GM19035 (cell line): ENCODE results near the gene TPST2.

ENCODE experiments used
- ATAC-seq: cut with Tn5 transposase; IDR thresholded peaks from one replicate; pipeline ENCODE4 v1.9.1; 2021; ENCODE audit not compliant: unreplicated experiment

TPST2 gene

DNA sequence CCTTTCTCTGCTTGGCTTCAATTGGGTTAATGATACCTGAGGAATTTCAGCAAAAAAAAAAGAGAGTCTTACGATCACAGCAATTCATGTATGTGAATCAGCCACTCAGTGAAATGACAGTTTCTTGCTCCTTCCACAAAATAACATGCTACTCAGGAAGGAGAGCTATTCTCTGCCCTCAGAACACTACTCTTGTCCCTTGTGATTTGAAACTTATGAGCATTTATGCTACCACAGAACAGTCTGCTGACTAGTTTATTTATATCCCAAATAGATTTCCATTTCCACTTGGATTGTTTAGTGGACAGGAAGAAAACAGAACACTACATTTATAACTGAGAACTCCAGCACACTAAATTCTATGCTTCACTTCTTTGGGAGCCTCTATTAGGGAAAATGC, 86.2 kb downstream of the TPST2 start:
- ATAC-seq: no peak

DNA sequence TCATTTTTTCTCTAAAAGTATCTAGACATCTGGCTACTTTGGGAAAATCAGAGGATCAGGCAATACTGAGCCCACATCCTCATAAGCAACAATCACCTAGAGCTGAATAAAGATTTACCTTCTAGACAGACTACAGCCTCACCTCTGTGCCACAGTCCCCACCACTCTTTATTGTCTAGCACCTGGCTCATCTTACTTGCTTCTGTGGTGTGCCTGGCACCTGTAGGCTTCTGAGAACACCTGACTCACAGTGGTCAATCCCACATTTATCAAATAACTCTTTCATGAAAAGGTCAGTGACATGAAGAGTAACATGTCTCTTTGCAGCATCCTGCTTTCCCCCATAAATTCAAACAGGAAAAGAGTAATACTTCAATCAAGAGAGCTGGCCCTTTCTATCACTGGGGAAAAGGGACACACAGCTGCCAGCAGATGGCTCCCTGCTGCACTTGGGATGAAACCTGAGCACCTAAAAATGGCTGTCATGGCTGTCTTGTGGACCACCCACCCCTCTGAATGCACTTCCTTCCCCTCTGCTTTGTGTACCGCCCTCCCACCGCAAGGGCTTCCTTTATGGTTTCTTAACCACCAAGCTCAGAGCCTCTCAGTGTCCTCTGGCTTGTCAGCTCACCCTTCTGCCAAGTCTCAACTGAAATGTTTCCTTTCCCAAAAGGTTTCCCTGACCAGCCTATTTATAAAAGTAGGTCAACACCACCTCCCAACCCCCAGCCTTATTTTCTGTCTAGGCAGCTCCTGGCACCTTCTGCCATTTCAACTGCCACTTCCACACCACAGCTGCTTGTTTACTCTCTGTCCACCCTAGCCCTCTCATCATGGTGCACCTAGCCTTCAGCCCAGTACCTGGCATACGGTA, 87.0 kb downstream of the TPST2 start:
- ATAC-seq: no peak

DNA sequence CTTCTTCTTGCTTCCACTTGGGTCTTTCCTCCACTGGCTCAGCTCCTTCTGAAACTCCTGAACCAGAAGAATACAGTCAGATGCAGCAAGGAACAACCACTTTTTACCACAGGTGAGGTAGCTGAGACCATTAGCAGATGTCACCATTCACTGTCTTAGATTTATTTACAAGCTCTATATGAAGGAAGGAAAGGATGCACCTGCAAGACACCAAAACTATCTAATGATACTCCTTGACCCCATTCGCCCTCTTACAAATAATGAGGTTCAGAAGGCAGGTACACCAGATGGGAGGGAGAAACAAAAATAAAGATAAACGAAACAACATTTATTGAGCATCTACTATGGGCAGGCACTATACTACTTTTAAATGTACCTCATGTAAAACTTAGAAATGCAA, 87.9 kb downstream of the TPST2 start:
- no peak for ATAC-seq

DNA sequence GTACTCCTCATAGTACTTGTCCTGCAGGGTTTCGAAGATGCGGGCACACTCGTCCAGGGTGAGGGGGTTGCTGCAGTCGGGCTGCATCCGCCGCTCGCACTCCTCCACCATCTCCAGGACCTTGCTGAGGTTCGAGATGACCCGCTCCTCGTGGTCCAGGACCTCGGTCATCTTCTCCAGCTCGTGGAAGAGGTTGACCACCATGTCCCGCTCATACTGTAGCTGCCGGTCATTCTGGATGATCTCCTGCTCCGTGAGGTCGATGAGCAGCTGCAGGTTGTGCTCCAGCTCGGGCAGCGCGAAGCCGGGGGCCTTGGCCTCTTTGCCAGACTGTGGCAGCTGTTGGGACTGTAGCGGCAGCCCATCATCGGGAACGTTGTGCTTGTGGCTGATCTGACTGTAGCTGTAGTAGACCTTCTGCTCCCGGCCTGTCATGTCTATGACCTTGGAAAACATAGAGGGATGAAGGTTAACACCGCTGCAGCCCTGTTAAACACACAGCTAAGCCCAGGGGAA, 90.7 kb downstream of the TPST2 start:
- ATAC-seq: no peak

DNA sequence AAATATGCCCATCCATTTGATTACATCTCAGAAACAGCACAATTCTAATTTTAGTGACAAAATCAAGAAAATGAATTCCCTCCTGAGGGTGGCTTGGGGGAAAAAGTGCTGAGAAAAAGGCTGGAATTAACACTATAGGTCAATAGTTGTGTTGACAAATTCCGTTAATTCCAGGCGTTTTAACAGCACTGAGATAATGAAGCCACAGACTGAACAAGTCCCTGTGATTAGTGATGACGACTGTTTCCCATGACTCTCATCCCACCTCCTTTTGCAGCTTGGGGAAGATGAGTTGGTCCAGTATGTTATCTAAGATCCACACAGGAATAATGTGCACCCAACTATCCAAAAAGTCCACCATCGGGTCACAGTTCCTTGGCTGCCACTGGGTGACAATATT, 93.5 kb downstream of the TPST2 start:
- no peak for ATAC-seq

DNA sequence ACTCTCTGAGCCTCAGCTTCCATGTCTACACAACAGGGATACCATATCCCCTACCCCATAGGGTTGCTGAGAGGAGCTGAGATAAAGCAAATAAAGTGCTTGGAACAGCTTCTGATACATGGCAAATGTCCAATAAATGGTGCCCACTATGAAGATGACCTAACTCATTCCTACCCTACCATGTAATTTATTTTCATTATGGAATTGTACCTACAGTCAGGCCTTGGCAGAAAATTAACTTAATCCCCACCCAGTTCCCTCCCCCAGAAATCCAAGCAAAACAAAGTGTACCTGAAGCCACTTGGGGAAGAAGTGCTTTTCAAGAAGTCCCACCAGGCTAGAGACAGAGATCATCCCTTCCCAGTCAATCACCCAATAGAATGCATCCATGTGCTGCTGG, 95.4 kb downstream of the TPST2 start:
- ATAC-seq: no peak

DNA sequence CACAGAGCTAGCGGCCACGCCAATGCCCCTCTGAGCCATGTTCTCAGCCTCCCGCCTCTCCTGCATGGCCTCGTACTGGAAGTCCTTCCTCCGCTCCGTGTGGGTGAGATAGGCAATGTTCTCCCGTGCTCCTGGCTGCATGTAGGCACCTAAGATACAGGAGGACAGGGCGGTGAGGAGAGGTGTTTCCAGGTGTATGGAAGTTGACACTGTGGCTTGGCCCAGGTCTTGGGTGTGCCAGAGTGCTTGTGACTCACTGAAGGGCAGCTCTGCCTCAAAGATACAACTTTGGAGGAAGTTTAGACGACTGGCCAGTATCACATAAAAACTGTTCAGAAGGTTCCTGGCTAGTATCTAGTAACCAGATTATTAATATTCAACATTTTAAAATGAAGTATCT, 97.7 kb downstream of the TPST2 start:
- no peak for ATAC-seq

DNA sequence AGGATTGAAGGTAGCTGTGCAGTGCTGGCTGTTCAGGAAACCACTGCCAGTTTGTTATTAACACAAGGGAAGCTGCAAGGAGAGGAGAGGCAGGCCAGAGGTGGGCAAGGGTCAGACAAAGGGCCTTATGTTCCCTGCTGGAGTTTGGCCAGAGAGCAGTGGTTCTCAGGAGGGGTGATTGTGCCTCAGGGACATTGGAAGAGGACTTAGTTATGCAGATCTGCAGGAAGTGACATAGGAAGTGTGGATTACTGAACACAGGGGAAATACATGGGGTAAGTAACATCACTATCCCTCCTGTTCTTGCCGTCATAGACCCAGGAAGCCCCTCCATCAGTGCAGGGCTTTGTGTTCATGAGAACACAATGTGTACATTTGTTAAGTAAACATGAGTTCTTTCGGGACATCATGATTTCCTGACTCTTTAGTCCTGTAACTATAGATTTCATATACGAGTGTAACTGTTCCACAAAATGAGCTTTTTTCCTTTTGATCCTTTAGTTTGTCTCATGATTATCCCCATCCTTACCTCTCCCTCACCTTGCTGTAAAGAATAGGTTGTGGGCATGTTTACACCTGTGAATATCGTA, 100.4 kb downstream of the TPST2 start:
- no peak for ATAC-seq

DNA sequence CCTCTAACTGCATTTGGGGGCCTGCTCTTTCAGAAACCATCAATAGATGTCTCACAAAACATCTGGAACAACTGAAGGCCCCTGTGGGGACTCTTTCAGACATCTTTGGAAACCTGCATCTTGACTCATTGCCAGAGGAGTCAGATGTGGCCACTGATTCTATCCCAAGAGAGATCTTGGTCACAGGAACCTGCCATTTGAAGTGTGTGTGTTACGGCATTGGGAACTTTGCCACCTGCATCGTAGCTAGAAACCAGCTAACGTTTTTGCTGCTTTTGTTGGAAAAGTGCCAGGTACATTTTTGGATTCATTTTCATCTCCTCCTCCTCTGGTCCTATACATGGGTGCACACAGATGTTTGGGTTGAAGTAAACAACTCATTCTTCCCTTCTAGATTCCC, 101.9 kb downstream of the TPST2 start:
- no peak for ATAC-seq

DNA sequence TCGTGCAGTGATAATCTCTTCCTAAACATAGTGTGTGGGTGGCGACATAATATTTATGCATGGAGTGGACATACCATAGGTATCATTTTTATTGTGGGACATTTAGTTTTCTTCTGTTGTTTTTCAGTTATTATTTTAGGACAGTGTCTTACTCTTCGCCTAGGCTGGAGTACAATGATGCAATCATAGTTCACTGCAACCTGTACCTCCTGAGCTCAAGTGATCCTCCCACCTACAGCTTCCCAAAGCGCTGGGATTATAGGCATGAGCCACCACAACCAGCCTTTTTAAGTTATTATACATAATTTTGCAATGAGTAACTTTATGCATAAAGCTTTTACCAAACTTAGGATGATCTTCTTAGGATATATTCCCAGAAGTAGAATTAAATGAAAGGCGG, 103.5 kb downstream of the TPST2 start:
- ATAC-seq: no peak

DNA sequence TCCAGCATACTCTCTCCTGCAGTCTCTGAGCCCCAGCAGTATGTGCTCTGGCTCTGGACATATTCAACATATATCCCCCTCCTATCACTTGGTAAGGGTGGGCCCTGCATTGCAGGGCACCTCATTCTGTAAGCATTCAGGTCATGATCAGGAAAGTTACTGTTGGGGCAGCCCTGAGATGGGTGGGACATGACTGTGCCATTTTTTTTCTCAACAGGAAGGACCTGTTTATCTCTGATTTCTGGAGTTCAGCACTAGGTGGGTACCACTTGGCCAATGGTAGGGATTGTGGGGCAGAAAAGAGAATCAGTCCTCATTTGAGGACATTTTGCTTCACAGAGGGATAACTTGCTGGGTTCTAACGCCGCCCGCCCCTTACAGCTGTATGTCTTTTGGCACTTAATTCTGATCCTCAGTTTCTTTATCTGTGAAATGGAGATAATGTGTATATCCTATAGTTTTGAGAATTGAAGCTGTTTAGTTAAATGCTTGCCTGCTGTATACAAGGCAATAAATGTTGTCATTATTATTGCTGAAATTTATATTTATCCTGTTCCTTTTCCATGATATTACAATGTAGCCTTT, 104.0 kb downstream of the TPST2 start:
- no peak for ATAC-seq

DNA sequence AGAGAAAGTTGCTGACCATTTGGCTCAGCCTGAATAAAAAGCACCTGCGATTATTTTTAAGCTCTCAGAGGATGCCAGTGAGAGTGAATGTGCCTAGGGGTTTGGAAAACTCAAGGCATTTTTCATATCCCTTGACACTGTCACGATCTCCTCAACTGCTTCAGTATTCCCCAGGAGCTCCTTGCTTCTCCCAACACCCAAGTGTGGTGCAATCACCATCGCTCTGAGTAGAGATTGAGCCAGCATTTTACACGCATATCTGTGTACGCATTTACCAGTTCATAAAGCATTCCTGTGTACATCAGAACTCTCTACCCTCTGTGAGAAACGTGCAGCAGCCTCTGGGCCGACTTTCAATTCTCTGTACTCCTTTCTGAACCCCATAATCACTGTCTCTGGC, 104.9 kb downstream of the TPST2 start:
- no peak for ATAC-seq

DNA sequence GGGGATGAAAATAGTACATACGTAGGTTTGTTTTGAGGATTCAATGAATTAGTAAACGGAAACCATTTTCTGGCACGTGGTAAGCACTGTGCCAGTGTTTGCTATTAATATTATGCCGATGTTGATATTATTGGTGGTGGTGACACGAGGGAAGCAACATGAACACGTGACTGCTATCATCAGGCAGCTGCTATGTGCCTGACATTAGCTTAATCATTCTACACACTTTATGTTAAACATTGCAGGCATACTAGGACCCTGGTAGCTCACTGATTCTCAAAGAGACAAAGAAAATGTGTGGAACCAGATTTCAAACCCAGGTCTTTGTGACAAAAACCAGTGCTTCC, 105.6 kb downstream of the TPST2 start:
- no peak for ATAC-seq

DNA sequence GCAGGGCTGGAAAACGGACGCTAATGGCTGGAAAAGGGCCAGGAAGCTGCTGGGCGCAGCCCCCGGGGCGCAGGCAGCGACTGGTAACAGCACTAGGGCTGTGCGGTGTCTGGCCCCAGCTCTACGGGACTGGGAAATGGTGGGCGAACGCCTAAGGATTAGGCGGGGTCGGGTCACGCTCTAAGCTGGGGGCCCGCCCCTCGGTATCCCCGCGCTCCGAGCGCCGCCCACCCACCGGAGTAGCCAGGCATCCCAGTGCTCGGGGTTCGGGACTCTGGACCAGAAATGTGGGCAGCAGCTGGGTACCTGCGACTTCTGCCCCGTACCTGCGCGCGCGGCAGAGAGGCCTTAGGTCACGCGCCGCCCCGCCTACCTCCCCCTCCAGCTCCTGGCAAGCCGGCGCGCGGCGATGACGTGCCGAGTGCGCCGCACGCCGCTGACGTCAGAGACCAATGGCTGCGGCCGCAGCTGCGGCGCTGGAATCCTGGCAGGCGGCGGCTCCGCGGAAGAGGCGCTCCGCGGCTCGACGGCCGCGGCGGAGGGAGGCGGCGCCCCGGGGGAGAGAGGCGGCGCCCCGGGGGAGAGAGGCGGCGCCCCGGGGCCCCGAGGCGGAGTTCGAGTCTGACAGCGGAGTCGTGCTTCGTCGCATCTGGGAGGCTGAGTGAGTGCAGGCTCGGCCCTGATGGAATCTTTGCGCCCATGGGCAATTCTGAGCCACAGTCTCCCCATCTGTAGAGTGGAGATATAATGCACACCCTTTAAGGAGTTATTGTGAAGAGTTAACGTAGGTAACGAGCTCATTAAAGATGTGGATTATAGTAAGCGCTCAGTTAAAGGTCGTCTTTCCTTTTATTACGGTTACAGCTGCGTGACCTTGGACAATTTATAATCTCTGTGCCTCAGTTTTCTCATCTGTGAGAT, 106.2 kb downstream of the TPST2 start, which contains the start of the genes HPS4 and SRRD:
Gene HPS4 (minus strand): TSS at position 345 of the 921 bp plus-strand sequence. CDS start 2,021 bp downstream, outside the sequence.
Gene SRRD (plus strand): TSS at position 439 of the 921 bp plus-strand sequence. CDS start 14 bp downstream, at position 453.
- peak; percentile 69 for ATAC-seq

DNA sequence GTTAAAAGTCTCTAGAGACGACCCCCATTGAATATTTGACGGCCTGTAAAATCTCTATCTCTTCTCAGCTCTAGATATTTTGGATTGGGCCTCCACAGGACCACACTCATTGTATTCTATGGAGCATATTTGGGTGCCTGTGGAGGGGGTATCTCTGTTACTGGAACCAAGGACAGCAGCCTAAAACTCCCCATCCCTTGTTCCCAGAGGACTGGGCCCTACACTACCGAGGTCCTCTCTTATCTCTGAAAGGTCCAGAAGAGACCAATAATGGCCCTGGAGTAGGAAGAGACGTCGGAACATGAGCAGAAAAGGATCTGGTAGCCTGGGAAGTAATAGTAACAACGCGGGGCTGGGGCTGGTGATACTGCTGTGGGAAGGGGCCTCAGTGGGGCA, 106.9 kb downstream of the TPST2 start:
- no peak for ATAC-seq

DNA sequence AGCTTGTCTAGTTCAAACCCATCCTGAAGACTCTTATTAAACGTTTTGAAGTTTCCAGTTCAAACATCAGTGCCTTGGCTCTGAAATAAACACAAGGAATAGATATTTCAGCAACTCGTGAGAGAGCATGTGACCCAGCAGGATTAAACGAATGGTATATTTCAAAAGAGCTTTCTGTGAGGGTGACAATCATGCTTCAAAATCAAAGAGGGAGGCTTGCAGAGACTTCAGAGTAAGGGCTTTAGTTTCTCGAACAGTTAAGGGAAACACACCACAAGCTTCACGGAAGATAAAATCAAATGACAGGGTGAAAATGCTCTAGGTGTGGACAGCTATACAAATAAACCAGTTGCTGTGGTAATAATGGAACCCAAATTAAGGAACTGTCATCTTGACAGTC, 107.8 kb downstream of the TPST2 start:
- ATAC-seq: no peak

DNA sequence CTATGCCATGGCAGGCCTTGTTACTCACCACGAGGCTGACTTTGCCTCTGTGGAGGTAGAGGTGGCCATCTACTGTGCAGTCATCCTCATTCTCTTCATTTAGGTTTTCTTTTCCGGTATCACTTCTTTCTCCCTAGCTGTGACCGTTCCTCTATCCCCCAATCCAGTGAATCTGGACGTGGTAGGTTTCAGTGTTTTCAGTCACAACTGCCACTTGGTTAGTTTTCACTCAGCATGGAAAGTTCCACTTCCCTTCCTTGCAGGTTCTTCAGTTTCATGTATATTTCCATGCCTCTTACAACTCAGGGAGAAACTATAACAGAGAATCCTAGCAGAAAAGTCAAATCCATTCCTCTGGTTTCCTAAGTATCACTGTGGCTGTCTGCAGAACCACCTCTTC, 108.2 kb downstream of the TPST2 start:
- no peak for ATAC-seq

DNA sequence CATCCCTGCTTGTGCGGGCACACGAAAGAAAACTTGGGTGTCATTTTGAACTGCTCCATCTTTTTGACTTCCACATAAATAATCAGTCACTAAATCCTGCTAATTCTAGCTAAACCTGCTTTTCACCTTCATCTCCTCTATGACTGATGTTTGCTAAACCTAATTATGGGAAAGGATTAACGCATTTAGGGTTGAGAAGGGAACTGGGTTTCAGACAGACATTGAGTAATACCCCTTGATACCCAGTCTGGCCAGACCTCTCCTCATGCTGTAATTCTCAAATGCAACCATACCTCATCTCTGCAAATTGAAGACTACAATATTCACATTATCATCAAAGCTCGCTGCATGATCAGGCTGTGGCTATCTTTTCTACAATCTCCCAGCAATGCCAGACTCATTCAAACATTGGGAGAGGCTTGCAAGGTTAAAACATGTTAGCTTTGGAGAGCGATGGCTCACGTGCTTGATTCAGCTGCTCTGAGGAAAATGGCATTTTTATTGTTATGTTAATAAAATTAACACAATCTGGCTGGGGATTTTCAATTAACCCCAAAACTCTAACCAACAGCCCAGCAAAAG, 108.7 kb downstream of the TPST2 start:
- no peak for ATAC-seq

DNA sequence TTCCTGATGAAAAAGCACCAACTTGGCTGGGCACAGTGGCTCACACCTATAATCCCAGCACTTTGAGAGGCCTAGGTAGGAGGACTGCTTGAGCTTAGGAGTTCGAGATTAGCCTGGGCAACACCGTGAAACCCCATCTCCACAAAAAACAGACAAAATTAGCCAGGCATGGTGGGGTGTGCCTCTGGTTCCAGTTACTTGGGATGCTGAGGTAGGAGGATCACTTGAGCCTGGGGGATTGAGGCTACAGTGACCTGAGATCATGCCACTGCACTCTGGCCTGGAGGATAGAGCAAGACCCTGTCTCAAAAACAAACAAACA, 109.4 kb downstream of the TPST2 start:
- no peak for ATAC-seq

DNA sequence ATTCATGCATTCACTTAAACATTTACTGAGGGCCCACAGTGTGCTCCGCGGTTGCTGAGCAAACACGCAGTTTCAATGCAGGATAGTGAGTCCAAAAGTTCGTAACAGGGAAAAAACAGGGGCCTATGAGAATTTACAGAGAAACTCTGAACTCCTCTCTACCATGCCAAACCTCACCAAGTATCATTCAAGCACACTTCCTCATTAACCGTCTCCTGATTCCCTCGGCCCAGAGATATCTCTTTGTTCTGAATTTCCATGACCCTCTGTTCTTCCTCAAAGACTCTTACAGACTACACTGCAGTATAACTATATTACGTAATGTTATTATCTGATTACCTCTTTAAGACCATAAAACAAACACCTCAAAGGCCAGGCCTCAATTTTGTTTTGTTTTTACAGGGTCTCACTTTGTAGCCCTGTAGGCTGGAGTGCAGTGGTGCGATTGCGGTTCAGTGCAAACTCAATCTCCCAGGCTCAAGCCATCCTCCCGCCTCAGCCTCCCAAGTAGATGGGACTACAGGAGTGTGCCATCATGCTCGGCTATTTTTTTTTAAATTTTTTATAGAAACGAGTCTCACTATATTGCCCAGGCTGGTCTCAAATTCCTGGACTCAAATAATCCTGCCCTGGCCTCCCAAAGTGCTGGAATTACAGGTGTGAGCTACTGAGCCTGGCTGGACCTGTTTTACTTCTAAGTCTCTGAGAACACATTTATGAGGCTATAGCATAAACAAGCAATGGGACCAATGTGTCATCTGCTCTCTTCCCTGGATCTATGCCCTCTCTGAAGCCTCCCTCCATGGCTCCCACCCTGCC, 109.9 kb downstream of the TPST2 start:
- ATAC-seq: no peak
